Liver (tissue), 9 donors: ENCODE data around the gene COL12A1. TPM values are rescaled to one million over a fixed set of nuclear protein-coding genes. Genes with fewer than 3 reads are reported as not detected.

Experiments used
- DNase-seq: peaks from one replicate; pipeline ENCODE4 v3.0.0-alpha.2; 2017; ENCODE audit warnings: low spot score
- H3K27ac ChIP-seq, 2 donors: one replicate each; pipeline ENCODE4 v1.7.0; 2013; ENCODE audit warnings: inconsistent platforms in 2 of 2, low read length in 2 of 2, control low read depth in 1 of 2, low read depth in 1 of 2, mild to moderate bottlenecking in 1 of 2
- H3K27me3 ChIP-seq, 4 donors: one replicate each; pipeline versions ENCODE4 v1.6.1 to v1.7.0; 2013; ENCODE audit warnings: low read length in 3 of 4, inconsistent platforms in 1 of 4, mild to moderate bottlenecking in 1 of 4, moderate library complexity in 1 of 4; ENCODE audit not compliant: control insufficient read depth in 4 of 4, insufficient read depth in 4 of 4
- H3K36me3 ChIP-seq, 4 donors: one replicate each; pipeline versions ENCODE4 v1.6.1 to v1.7.0; 2013; ENCODE audit warnings: low read length in 3 of 4, mild to moderate bottlenecking in 3 of 4, low read depth in 1 of 4, moderate library complexity in 1 of 4; ENCODE audit not compliant: control insufficient read depth in 4 of 4, insufficient read depth in 3 of 4
- H3K4me1 ChIP-seq, 4 donors: one replicate each; pipeline versions ENCODE4 v1.6.1 to v1.7.0; 2013; ENCODE audit warnings: low read length in 3 of 4, mild to moderate bottlenecking in 3 of 4, moderate library complexity in 1 of 4; ENCODE audit not compliant: control insufficient read depth in 4 of 4, insufficient read depth in 4 of 4
- H3K4me3 ChIP-seq, 3 donors: one replicate each; pipeline versions ENCODE4 v1.6.1 to v1.7.0; 2013; ENCODE audit warnings: low read length in 3 of 3, control low read depth in 1 of 3, low read depth in 1 of 3, mild to moderate bottlenecking in 1 of 3
- H3K9ac ChIP-seq, 2 donors: one replicate each; pipeline ENCODE4 v1.7.0; 2013; ENCODE audit warnings: low read length in 2 of 2, mild to moderate bottlenecking in 2 of 2, moderate library complexity in 2 of 2, control low read depth in 1 of 2, low read depth in 1 of 2
- H3K9me3 ChIP-seq, 4 donors: one replicate each; pipeline versions ENCODE4 v1.6.1 to v1.7.0; 2013; ENCODE audit warnings: low read length in 3 of 4; ENCODE audit not compliant: control insufficient read depth in 4 of 4
- CTCF ChIP-seq: fragments of 150-350 bp; IDR thresholded peaks from 2 replicates; pipeline ENCODE4 v1.5.1; 2017; ENCODE audit warnings: improper control_type of control experiment, low read depth, low read length; ENCODE audit not compliant: missing input control
- FOXA2 ChIP-seq: IDR thresholded peaks from 2 replicates; pipeline ENCODE4 v1.6.1; 2016; ENCODE audit warnings: antibody characterized with exemption
- HNF4G ChIP-seq: IDR thresholded peaks from 2 replicates; pipeline ENCODE4 v1.6.1; 2016; ENCODE audit warnings: antibody characterized with exemption
- NR2F2 ChIP-seq: IDR thresholded peaks from 2 replicates; pipeline ENCODE4 v1.6.1; 2016; ENCODE audit warnings: antibody characterized with exemption
- REST ChIP-seq: IDR thresholded peaks from 2 replicates; pipeline ENCODE4 v1.6.1; 2016; ENCODE audit warnings: antibody characterized with exemption, mild to moderate bottlenecking
- RXRA ChIP-seq, 2 donors: IDR thresholded peaks; 2 replicates each; pipeline ENCODE4 v1.6.1; 2017 to 2018; ENCODE audit warnings: antibody characterized with exemption in 2 of 2, mild to moderate bottlenecking in 1 of 2
- ZBTB33 ChIP-seq: IDR thresholded peaks from 2 replicates; pipeline ENCODE4 v1.6.1; 2016; ENCODE audit warnings: antibody characterized with exemption
- WGBS: extraction: QIAGEN DNeasy Blood & Tissue Kit; methylation state at CpG from one replicate; pipeline ENCODE4 v1.1.7; 2013; 5-methylcytosine and 5-hydroxymethylcytosine counted together
- polyA plus RNA-seq, 2 donors: library from polyadenylated mRNA; stranded (reverse) in 1 of 2; unstranded in 1 of 2; fragments of 200-250 nt in 1 of 2; fragments of >200 nt in 1 of 2; fragmentation: Nextera tagmentation in 1 of 2; extraction: Ambion mirVana in 1 of 2; gene quantifications; one replicate each; pipeline versions ENCODE4 v1.2.1 to v1.2.3, GENCODE V29; 2013 to 2015
- total RNA-seq, 2 donors: library from RNA; depleted of rRNA; stranded (reverse); fragments of >200 nt; gene quantifications; one replicate each; pipeline ENCODE4 v1.2.3, GENCODE V29; 2014
- donor health status: healthy.
- donor health status: healthy.
- donor health status: healthy.
- donor health status: healthy.
- donor health status: healthy.

COL12A1 gene
- total and polyA plus RNA-seq, 4 donors, result 0.15 to 5.1 (median 1.8) TPM

- TF ChIP-seq ZBTB33 (no peak), HNF4G (no peak)
Measured at GRCh38 chr6:75235271-75235670, 29.4 kb upstream of the COL12A1 start (continued).

- H3K4me1 ChIP-seq, result peaks cover 0 to 7% (median 2%) of the 10 kb centered on the region in 4 donors
- no peaks in the 10 kb centered on the region for H3K27me3 ChIP-seq
- no peak overlapping the region for H3K9ac ChIP-seq
- TF ChIP-seq RXRA (IDR thresholded peaks at IDR 0.05) (no peak), NR2F2 (peak; percentile 44)
- no peak overlapping the region for H3K27ac ChIP-seq
- DNase-seq, result no peak
- peaks cover 1 to 22% (median 19%) of the 10 kb centered on the region in 4 donors for H3K36me3 ChIP-seq
- no peak overlapping the region for H3K4me3 ChIP-seq
- whole genome bisulfite sequencing, result 65% methylated on average over 3 of the region's 3 CpGs
- no peaks in the 10 kb centered on the region for H3K9me3 ChIP-seq
Measured at GRCh38 chr6:75234126-75234865, 28.4 kb upstream of the COL12A1 start.

- no peak for DNase-seq
- Histone ChIP-seq H3K27me3 (no peaks in the 10 kb centered on the region), H3K4me3 (no peak overlapping the region), H3K4me1 (peaks cover 0 to 12% (median 5%) of the 10 kb centered on the region in 4 donors), H3K27ac (no peak overlapping the region), H3K36me3 (peaks cover 1 to 15% (median 12%) of the 10 kb centered on the region in 4 donors), H3K9ac (no peak overlapping the region), H3K9me3 (no peaks in the 10 kb centered on the region)
- TF ChIP-seq NR2F2, result no peak
- no peak for TF ChIP-seq REST
- TF ChIP-seq CTCF, result no peak
- no peak for TF ChIP-seq RXRA (IDR thresholded peaks at IDR 0.05)
- no peak for TF ChIP-seq FOXA2
- no peak for TF ChIP-seq HNF4G
- WGBS, result 90% methylated on average over 4 of the region's 4 CpGs
Measured at GRCh38 chr6:75233092-75233615, 27.3 kb upstream of the COL12A1 start.
